HepG2 (cell line): ENCODE results near the gene PLEKHG2. TPM values are rescaled to one million over a fixed set of nuclear protein-coding genes. Genes with fewer than 3 reads are reported as not detected.

Experiments used
- CBX5 ChIP-seq: sonication (generic); formaldehyde crosslinking; IDR thresholded peaks from 2 replicates; pipeline ENCODE4 v1.4.0; 2020; ENCODE audit warnings: missing genetic modification reagents, borderline replicate concordance
- CREM ChIP-seq, 2 experiments: sonication (generic) in 1 of 2; formaldehyde crosslinking in 1 of 2; IDR thresholded peaks; 2 replicates each; pipeline versions ENCODE4 v1.4.0 to v1.6.1; 2016 to 2020; ENCODE audit warnings: antibody characterized with exemption in 1 of 2, mild to moderate bottlenecking in 1 of 2, missing genetic modification reagents in 1 of 2
- CTCF ChIP-seq: sonication (generic); formaldehyde crosslinking; IDR thresholded peaks from 2 replicates; pipeline ENCODE4 v1.5.0; 2020; ENCODE audit warnings: mild to moderate bottlenecking, missing genetic modification reagents, moderate library complexity
- DPF2 ChIP-seq: sonication (generic); formaldehyde crosslinking; IDR thresholded peaks from 2 replicates; pipeline ENCODE4 v1.4.0; 2020; ENCODE audit warnings: mild to moderate bottlenecking, low read depth, missing genetic modification reagents, borderline replicate concordance
- KLF15 ChIP-seq: sonication (generic); formaldehyde crosslinking; IDR thresholded peaks from 2 replicates; pipeline ENCODE4 v1.8.1; 2023; ENCODE audit warnings: borderline replicate concordance, mild to moderate bottlenecking, inconsistent platforms, missing genetic modification reagents, mixed read lengths
- MXI1 ChIP-seq: IDR thresholded peaks from 3 replicates; pipeline ENCODE4 v1.6.1; 2012; ENCODE audit warnings: low read depth, low read length, inconsistent platforms, borderline replicate concordance
- MYNN ChIP-seq: sonication (generic); formaldehyde crosslinking; IDR thresholded peaks from 2 replicates; pipeline ENCODE4 v1.4.0; 2020; ENCODE audit warnings: mild to moderate bottlenecking, low read depth, missing genetic modification reagents
- PBX3 ChIP-seq: sonication (generic); formaldehyde crosslinking; IDR thresholded peaks from 2 replicates; pipeline ENCODE4 v1.8.1; 2023; ENCODE audit warnings: missing genetic modification reagents, inconsistent platforms, borderline replicate concordance
- POGK ChIP-seq: sonication (generic); formaldehyde crosslinking; conservative IDR thresholded peaks from 2 replicates; pipeline ENCODE4 v1.8.0; 2022; ENCODE audit warnings: mild to moderate bottlenecking, moderate library complexity, missing genetic modification reagents
- SIN3B ChIP-seq: fragments of 150-350 bp; IDR thresholded peaks from 2 replicates; pipeline ENCODE4 v1.6.1; 2014; ENCODE audit warnings: low read length
- THRA ChIP-seq: sonication (generic); formaldehyde crosslinking; IDR thresholded peaks from 2 replicates; pipeline ENCODE4 v1.4.0; 2020; ENCODE audit warnings: missing genetic modification reagents, borderline replicate concordance
- WIZ ChIP-seq: sonication (generic); formaldehyde crosslinking; IDR thresholded peaks from 2 replicates; pipeline ENCODE4 v1.5.1; 2020; ENCODE audit warnings: mild to moderate bottlenecking, missing genetic modification reagents
- ZNF281 ChIP-seq: sonication (generic); formaldehyde crosslinking; IDR thresholded peaks from 2 replicates; pipeline ENCODE4 v1.4.0; 2020; ENCODE audit warnings: missing genetic modification reagents, borderline replicate concordance
- ZNF557 ChIP-seq: sonication (generic); formaldehyde crosslinking; IDR thresholded peaks from 2 replicates; pipeline ENCODE4 v1.4.0; 2020; ENCODE audit warnings: missing genetic modification reagents
- ZSCAN5A ChIP-seq: sonication (generic); formaldehyde crosslinking; IDR thresholded peaks from 2 replicates; pipeline ENCODE4 v1.8.0; 2022; ENCODE audit warnings: mild to moderate bottlenecking, missing genetic modification reagents, borderline replicate concordance
- ZXDC ChIP-seq: sonication (generic); formaldehyde crosslinking; IDR thresholded peaks from 2 replicates; pipeline ENCODE4 v1.5.0; 2020; ENCODE audit warnings: mild to moderate bottlenecking, missing genetic modification reagents
- polyA plus RNA-seq, 8 experiments: library from polyadenylated mRNA; depleted of rRNA in 3 of 8; stranded (reverse) in 7 of 8; unstranded in 1 of 8; fragments of >200 nt; fragmentation: Illumina TruSeq in 4 of 8; extraction: Trizol in 4 of 8; gene quantifications; 2 replicates each; pipeline versions ENCODE4 v1.2.1 to v1.2.3, GENCODE V29; 2011 to 2016; ENCODE audit warnings: low read depth in 4 of 8, missing spikeins in 1 of 8, mixed read lengths in 1 of 8; ENCODE audit not compliant: insufficient read depth in 1 of 8
- total RNA-seq, 5 experiments: library from RNA; depleted of rRNA; stranded (reverse); fragments of >200 nt; fragmentation: Illumina TruSeq; extraction: Trizol; gene quantifications; 2 replicates each; pipeline ENCODE4 v1.2.3, GENCODE V29; 2016; ENCODE audit warnings: low read depth in 1 of 5

PLEKHG2 gene
- total and polyA plus RNA-seq, 2 of the 13 experiments (the other 11 are each of a cell fraction or from before 2014, with no cell fraction given) = 3.6 to 6.8 TPM

- TF ChIP-seq ZNF281 (no peak), CREM (IDR thresholded peaks at IDR 0.05) (no peak), CREM (CRISPR knock-in tag; IDR thresholded peaks at IDR 0.05) (no peak), CBX5 (CRISPR knock-in tag) (no peak), POGK (CRISPR knock-in tag) (peak; percentile 10; the same call in 1 of the 2 replicates), MYNN (no peak), MXI1 (no peak), SIN3B (no peak), ZNF557 (CRISPR knock-in tag) (peak; percentile 57; the same call in 1 of the 2 replicates), KLF15 (CRISPR knock-in tag) (no peak), ZXDC (CRISPR knock-in tag) (no peak), WIZ (CRISPR knock-in tag) (no peak), PBX3 (CRISPR knock-in tag) (no peak), THRA (CRISPR knock-in tag) (no peak), ZSCAN5A (CRISPR knock-in tag) (no peak), DPF2 (CRISPR knock-in tag) (no peak), CTCF (CRISPR knock-in tag) (peak; percentile 92)
Observed at GRCh38 chr19:39411832-39412099, 703 bp upstream of the PLEKHG2 start (continued).
